Gastroesophageal sphincter (tissue), 4 donors: Measurements from ENCODE around the gene CHST11. TPM values are rescaled to one million over a fixed set of nuclear protein-coding genes. Genes with fewer than 3 reads are reported as not detected.

ENCODE experiments used
- ATAC-seq: fragments of 150-250 bp; one replicate; pipeline ENCODE4 v1.9.1; 2016; ENCODE audit warnings: mild to moderate bottlenecking, moderate library complexity
- H3K27ac ChIP-seq, 4 donors: fragments of 200-600 bp; sonication (generic) in 3 of 4; 1 replicate in 3 of 4; 2 replicates in 1 of 4; pipeline ENCODE4 v1.5.1; 2016 to 2019
- H3K27me3 ChIP-seq: fragments of 200-600 bp; sonication (generic); one replicate; pipeline ENCODE4 v1.5.1; 2019
- H3K36me3 ChIP-seq, 2 donors: fragments of 200-600 bp; sonication (generic); one replicate each; pipeline ENCODE4 v1.5.1; 2019; ENCODE audit warnings: control low read depth in 1 of 2
- H3K4me1 ChIP-seq, 3 donors: fragments of 200-600 bp; sonication (generic); 1 replicate in 2 of 3; 2 replicates in 1 of 3; pipeline ENCODE4 v1.5.1; 2016 to 2019; ENCODE audit warnings: control low read depth in 2 of 3
- H3K4me3 ChIP-seq, 2 donors: fragments of 200-600 bp; sonication (generic); one replicate each; pipeline ENCODE4 v1.5.1; 2019; ENCODE audit warnings: mild to moderate bottlenecking in 1 of 2, moderate library complexity in 1 of 2
- H3K9me3 ChIP-seq, 3 donors: fragments of 200-600 bp; sonication (generic); one replicate each; pipeline ENCODE4 v1.5.1; 2017 to 2019; ENCODE audit warnings: control low read depth in 2 of 3
- EP300 ChIP-seq: sonication (generic); formaldehyde crosslinking; IDR thresholded peaks from one replicate; pipeline ENCODE4 v1.6.1; 2017; ENCODE audit warnings: antibody characterized with exemption, mild to moderate bottlenecking
- POLR2A ChIP-seq, 2 donors: fragments of 450-650 bp; IDR thresholded peaks; one replicate each; pipeline ENCODE4 v1.6.1; 2017; ENCODE audit warnings: antibody characterized with exemption in 2 of 2, mild to moderate bottlenecking in 2 of 2, moderate library complexity in 1 of 2
- POLR2AphosphoS5 ChIP-seq: sonication (generic); formaldehyde crosslinking; IDR thresholded peaks from one replicate; pipeline ENCODE4 v1.6.1; 2017; ENCODE audit warnings: antibody characterized with exemption
- WGBS, 2 donors: methylation state at CpG; one replicate each; pipeline ENCODE4 v1.1.5; 2018; ENCODE audit warnings: low coverage in 1 of 2; 5-methylcytosine and 5-hydroxymethylcytosine counted together
- total RNA-seq, 4 donors: library from RNA; depleted of rRNA; stranded (reverse); fragments of >200 nt; gene quantifications; one replicate each; pipeline ENCODE4 v1.1.0, GENCODE V29; 2016
- TF ChIP-seq, protein P1 (sequence below), 4 experiments: fragments of 200-600 bp in 2 of 4; fragments of 450-650 bp in 2 of 4; sonication (generic) in 1 of 4; IDR thresholded peaks; one replicate each; pipeline ENCODE4 v1.5.1; 2017 to 2019; ENCODE audit warnings: antibody characterized with exemption in 4 of 4, mild to moderate bottlenecking in 2 of 4, moderate library complexity in 2 of 4

The CHST11 gene
- total RNA-seq, 4 donors from 2014 or later: 4.3 to 15.6 (median 11.0) TPM

DNA sequence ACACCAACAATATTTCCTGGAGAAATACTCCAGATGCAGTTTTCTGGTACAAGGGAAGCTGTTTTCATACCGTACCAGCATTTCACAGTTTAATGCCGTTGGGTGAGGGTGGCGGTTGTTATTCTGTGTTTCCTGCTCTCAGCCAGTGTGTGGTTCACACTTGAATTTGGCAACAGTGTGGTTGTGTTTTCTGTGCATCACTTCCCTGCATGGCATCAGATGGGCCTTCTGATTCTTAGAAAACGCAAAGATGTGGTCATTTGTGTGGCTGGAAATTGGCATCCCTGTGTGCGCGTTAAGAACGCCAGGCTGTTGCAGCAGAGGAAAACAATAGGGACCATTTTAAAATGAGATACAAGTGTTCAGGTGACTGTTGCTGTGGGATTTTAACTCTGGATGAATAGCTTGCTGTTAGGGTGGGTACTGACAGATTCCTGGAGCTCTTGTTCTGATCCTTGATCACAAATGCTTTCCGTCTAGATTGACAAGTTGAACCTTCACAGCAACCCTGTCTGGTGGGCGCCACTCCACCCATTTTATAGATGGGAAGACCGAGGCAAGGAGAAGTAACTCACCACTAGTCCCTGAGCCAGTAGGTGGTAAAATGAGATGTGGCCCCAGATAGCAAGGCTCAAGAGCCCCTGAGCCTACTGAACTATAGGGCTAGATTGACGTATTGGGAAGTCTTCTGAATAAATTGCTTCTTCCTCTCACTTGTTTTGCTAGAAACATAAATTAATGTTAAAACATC, 231.2 kb downstream of the CHST11 start:
- Histone ChIP-seq H3K9me3 (no peaks in the 10 kb centered on the region), H3K27me3 (no peaks in the 10 kb centered on the region), H3K36me3 (no peaks in the 10 kb centered on the region), H3K4me1 (peaks cover 0 to 25% (median 0%) of the 10 kb centered on the region in 3 donors), H3K4me3 (no peak overlapping the region), H3K27ac (no peak overlapping the region)
- WGBS, 2 donors: 85 to 89% methylated on average over 6 to 11 of the region's 11 CpGs
- no peak for ATAC-seq
- TF ChIP-seq POLR2AphosphoS5 (no peak), POLR2A (IDR thresholded peaks at IDR 0.05) (no peak), EP300 (no peak)
- TF ChIP-seq, protein P1, sequence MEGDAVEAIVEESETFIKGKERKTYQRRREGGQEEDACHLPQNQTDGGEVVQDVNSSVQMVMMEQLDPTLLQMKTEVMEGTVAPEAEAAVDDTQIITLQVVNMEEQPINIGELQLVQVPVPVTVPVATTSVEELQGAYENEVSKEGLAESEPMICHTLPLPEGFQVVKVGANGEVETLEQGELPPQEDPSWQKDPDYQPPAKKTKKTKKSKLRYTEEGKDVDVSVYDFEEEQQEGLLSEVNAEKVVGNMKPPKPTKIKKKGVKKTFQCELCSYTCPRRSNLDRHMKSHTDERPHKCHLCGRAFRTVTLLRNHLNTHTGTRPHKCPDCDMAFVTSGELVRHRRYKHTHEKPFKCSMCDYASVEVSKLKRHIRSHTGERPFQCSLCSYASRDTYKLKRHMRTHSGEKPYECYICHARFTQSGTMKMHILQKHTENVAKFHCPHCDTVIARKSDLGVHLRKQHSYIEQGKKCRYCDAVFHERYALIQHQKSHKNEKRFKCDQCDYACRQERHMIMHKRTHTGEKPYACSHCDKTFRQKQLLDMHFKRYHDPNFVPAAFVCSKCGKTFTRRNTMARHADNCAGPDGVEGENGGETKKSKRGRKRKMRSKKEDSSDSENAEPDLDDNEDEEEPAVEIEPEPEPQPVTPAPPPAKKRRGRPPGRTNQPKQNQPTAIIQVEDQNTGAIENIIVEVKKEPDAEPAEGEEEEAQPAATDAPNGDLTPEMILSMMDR (IDR thresholded peaks at IDR 0.05): no peak

DNA sequence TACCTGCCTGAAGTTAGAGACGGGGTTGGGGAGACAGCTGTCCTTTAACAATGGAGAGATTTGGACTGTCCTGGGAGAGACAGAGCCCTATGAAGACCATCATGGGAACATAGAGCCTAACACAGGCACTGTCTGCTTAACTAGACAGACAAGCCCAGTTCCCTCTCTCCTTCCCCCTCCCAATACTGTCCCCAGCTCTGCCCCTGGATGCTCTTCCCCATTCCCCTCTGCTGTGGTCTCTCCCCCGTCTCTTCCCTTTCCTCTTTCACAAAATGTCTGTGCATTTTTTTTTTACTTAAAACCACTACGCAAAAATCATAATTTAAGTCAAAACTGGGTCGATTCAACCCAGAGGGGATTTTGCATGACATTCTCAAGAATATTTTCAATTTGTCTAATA, 232.9 kb downstream of the CHST11 start:
- Histone ChIP-seq H3K27me3 (no peaks in the 10 kb centered on the region), H3K4me3 (no peak overlapping the region), H3K9me3 (no peaks in the 10 kb centered on the region), H3K27ac (no peak overlapping the region), H3K36me3 (no peaks in the 10 kb centered on the region), H3K4me1 (peaks cover 0 to 20% (median 0%) of the 10 kb centered on the region in 3 donors)
- no peak for ATAC-seq
- 91 to 94% methylated on average over 3 of the region's 4 CpGs for WGBS, 2 donors
- TF ChIP-seq, protein P1 (IDR thresholded peaks at IDR 0.05): no peak

DNA sequence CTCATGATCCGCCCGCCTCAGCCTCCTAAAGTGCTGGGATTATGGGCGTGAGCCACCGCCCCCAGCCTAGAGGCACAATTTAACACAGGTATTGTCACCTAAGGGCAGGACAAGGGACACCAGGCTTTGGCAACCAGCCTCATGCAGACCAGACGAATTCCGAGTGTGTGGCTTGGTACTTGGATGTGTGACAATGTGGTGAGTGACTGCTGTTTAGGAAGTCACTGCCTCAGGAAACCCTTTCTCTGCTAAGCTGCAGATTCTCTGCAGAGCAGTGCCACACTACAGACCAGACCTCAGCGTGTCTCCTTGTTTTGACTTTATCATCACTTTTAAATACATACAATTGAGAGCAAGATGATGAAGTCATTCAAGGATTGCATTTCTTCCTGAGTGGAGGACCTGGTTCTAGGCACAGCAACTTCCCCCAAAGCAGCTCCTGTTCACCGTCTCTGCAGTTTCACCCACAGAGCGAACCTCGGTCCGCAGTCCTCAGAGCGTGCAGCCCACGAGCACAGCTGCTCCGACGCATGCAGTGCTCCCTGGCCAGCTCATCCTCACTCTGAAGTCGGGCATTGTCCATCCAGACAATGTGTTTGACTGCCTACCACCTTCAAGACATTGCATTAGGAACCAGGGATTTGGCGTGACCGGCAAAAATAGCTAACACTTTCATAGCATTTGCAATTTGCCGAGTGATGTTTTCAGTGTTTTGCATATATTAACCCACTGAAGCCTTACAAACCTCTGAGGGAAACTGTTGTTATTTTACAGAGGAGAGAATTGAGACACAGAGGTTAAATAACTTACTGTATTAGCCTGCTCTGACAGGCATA, 235.2 kb downstream of the CHST11 start:
- H3K9me3 ChIP-seq: no peaks in the 10 kb centered on the region
- 96% methylated on average over 7 of the region's 19 CpGs; no CpG with 5 or more reads in 1 of the 2 donors for WGBS, 2 donors
- no peak for ATAC-seq
- H3K4me3 ChIP-seq: no peak overlapping the region
- peaks cover 0 to 21% (median 7%) of the 10 kb centered on the region in 3 donors for H3K4me1 ChIP-seq
- TF ChIP-seq POLR2AphosphoS5 (no peak), POLR2A (IDR thresholded peaks at IDR 0.05) (no peak), EP300 (no peak)
- TF ChIP-seq, protein P1 (IDR thresholded peaks at IDR 0.05): no peak
- H3K27me3 ChIP-seq: no peaks in the 10 kb centered on the region
- no peaks in the 10 kb centered on the region for H3K36me3 ChIP-seq
- H3K27ac ChIP-seq: no peak overlapping the region

DNA sequence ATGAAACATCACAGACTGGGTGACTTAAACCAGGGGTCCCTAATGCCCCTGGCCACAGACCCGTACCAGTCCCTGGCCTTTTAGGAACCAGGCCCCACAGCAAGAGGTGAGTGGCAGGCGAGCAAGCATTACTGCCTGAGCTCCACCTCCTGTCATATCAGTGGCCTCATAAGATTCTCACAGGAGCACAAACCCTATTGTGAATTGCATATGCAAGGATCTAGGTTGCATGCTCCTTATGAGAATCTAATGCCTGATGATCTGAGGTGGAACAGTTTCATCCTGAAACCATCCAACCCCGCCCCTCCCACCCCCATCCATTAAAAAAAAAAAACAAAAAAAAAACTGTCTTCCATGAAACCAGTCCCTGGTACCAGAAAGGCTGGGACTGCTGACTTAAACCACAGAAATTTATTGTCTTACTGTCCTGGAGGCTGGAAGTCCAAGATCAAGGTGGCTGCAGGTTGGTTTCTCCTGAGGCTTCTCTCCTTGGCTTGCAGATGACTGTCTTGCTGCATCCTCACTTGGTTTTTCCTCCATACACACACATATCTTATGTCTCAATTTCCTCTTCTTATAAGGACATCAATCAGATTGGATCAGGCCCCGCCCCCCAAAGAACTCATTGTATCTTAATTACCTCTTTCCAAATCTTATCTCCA, 235.9 kb downstream of the CHST11 start:
- WGBS, 2 donors: 22 to 100% methylated on average over 1 of the region's 4 CpGs
- no peaks in the 10 kb centered on the region for H3K36me3 ChIP-seq
- H3K9me3 ChIP-seq: no peaks in the 10 kb centered on the region
- no peak overlapping the region for H3K4me3 ChIP-seq
- no peak overlapping the region for H3K27ac ChIP-seq
- ATAC-seq: no peak
- H3K4me1 ChIP-seq: peaks cover 0 to 21% (median 7%) of the 10 kb centered on the region in 3 donors
- TF ChIP-seq POLR2A (IDR thresholded peaks at IDR 0.05) (no peak), POLR2AphosphoS5 (no peak), EP300 (no peak)
- TF ChIP-seq, protein P1 (IDR thresholded peaks at IDR 0.05): no peak
- no peaks in the 10 kb centered on the region for H3K27me3 ChIP-seq
